Measurements from ENCODE around the gene C6orf62.
"Not testable (repeated sequence)": the region's sequence is repeated elsewhere in the genome, so short reads cannot be mapped to it uniquely, and the experiment has no call there.

C6orf62 gene

DNA sequence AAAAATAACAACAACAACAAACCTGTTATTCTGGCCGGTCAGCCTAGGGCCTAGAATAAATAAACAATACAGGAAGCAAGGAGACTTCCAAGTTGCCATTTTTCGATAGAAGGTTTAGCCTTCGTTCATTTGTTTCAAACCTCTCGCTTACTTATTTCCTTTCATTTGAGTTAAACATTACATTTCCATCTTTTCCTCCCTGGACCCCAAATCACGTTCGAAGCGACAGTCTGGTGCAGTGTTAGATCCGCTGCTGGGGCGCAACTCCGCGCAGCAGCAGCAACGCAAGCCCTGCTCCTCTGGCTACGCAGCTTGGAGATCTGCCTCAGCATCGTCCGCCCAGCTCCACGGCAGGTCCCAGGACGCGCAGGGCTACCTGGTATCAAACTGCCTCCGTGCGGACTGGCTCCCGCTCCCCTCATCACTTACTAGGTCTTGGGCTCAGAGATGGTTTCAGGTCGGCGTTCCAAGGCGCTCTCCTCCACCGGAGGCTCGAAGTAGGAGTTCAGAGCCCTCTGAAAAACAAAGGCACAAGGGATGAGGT is 52.8 kb downstream of the C6orf62 start:
- no peak for DNase-seq

DNA sequence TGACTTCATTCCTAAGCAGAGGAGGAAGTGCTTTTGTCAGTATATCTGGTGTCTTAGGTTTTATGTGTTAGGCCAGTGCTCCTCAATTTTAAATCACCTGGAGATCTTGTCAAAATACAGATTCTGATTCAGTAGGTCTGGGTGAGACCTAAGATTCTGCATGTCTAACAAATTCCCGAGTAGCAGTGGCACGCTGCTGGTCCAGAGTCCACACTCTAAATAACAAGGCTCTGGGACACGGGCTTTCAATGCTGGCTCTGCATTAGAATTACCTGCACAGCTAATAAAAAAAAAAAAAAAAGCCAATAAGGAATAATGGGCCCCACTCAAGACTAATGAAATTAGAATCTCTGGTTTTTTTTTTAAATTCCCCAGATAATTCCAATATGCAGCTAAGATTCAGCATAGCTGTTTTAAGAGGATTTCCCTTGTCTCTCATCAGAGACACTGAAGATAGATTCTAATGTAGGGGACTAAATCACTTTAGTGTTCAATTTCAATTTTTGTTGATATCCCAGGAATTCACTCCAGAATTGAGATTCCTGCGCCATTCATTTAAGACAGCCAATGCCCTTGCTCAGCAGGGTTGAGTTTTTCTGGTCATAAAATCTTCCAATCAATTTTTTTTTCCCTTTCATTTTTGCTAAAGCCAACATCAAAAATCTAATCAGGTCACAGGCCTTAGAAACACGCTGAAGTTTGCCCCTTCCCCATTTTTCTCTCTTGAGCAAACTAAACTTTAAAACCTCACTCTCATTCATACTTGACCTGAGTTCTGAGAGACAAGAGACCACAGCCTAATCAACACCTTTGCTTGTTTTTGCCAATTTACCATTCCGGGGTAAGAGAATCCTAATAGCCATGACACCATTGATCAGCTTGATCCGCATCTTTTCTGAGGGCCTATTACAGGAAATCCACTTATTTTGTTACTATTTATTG is 54.6 kb downstream of the C6orf62 start:
- no peak for DNase-seq

DNA sequence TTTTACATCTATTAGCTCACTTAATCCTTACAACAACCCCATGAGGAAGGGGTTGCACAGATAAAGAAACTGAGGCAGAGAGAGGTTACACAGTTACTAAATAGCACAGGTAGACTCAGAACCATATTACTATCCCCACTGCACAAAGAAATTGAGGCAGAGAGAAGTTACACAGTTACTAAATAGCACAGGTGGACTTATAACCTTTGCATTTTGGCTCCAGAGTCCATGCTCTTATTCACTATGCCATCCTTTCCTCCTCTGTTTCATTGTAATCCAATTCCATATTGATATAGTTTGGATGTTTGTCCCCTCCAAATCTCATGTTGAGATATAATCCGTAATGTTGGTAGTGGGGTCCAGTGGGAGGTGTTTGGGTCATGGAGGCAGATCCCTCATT is 55.8 kb downstream of the C6orf62 start:
- no peak for DNase-seq

DNA sequence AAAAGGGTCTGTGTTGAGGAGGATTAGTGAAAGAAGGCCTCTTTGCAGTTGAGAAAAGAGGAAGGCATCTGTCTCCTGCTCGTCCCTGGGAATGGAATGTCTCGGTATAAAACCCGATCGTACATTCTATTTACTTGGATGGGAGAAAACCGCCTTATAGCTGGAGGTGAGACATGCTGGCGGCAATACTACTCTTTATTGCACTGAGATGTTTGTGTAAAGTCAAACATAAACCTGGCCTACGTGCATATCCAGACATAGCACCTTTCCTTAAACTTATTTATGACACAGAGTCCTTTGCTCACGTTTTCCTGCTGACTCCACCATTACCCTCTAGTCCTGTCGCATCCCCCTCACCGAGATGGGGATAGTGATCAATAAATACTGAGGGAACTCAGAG is 56.7 kb downstream of the C6orf62 start:
- DNase-seq: no peak

DNA sequence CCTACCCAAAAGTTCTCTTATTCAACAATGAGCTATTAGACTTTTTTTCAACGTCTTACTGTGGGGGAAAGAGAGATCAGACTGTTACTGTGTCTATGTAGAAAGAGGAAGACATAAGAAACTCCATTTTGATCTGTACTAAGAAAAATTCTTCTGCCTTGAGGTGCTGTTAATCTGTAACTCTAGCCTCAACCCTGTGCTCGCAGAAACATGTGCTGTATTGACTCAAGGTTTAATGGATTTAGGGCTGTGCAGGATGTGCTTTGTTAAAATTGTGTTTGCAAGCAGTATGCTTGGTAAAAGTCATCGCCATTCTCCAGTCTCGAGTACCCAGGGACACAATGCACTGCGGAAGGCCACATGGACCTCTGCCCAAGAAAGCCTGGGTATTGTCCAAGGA is 57.2 kb downstream of the C6orf62 start:
- DNase-seq: not testable (repeated sequence)

DNA sequence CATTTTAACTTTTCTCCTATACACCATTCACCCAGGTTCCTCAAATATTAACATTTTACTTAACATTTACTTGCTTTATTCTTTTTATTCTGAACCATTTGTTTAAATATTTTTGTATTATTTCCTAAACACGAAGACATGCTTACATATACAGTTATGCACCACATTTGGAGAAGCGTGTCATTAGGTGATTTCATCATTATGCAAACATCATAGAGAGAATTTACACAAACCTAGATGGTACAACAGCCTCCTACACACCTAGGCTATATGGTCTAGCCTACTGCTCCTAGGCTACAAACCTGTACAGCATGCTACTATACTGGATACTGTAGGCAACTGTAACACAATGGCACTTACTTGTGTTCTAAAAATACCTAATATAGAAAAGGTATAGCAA is 58.8 kb downstream of the C6orf62 start:
- no peak for DNase-seq

DNA sequence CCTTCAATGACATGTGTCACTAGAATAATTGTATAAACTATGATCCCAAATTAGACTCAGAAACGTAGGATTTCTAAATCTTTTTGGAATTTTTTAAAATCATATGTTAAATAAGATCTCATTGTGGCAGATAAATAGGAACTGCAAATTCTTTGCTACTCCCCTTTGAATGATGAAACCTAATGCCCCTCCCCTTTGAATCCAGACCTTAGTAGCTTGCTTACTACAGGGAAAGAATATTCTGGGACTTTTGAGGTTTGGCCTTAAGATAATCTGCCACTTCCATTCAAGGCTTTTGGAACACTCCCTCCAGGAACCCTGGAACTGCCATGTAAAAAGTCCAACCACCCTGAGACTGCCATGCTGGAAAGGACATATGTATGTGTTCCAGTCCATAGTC is 59.4 kb downstream of the C6orf62 start:
- no peak for DNase-seq

DNA sequence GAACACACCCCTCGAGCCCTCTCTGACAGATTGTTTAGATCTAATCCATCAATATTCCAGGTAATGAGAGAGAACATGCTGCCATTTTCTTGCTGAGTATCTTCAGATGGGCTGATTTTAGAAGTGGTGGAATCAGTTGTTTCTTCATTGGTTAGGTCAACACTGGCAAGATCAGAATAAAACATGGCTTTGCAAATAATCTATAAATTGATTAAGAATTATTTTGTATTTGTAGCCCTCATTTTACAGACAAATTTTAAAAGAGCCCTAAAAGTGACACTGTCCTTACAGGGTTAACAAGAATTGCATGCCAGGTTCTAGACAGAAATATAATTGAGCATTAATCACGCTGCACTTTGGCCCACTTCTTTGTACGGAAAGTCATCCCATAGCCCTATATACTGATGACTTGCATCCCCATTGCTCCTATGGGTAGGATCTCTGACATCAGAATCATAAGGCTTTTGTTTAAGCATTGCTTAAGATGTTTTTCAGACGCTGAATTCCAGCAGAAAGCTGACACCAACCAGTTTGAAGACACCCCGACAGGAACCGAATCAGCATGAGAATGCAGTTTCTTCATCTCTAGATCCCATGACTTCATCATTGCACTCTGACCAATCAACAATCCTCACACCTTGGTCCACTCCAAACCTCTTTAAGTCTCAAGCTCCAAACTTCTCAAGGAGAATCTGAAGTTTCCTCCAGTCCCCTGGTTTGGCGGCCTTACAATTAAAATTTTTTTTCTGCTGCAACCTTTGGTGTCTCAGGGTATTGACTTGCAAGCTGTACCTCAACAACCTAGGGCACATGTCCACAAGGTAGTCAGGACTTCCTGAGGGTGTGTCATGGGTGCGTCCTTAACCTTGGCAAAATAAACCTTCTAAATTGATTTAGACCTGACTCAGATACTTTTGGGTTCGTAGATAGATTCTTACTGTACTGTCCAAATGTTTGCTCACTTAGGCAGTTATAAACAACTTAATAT is 60.1 kb downstream of the C6orf62 start:
- no peak for DNase-seq

DNA sequence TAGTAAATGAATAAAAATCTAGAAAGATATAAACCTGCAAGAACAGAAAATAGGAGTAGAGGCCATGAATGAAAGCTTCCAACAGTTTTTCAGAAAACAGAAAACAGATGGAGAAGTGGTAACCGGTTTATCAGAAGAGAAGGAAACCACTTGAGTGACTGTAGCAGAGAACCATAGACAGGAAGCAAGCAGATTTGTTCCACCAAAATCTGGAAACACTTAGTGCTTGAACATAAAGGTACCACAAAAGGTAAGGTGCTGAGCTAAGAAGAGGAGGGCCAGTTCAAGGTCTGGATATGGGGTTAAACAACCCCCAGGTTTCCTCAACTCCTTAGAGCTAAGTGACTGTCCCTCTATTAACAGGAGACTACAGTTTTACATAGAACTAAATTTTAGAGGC is 63.7 kb downstream of the C6orf62 start:
- no peak for DNase-seq
